ENCODE results near the gene MED25.

MED25 gene

DNA sequence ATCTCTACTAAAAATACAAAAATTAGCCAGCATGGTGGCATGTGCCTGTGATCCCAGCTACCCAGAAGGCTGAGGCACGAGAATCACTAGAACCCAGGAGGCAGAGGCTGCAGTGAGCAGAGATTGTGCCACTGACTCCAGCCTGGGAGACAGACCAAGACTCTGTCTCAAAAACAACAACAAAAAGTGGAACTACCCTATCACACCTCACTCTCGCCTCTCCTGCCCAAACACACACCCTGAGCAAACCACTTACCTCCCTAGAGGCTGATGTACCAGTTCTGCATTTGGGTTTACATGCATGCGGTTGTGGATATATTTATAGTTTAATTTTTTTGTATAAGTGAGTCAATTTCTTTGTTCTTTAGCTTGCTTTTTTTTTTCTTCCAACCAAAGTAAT is 25.2 kb downstream of the MED25 start:
- Histone ChIP-seq H3K4me1 (ENCODE audit: insufficient read depth, poor library complexity, severe bottlenecking) (peaks cover 5% of the 10 kb centered on the region), H3K9me3 (ENCODE audit: severe bottlenecking) (no peaks in the 10 kb centered on the region), H3K4me3 (ENCODE audit: severe bottlenecking) (no peak overlapping the region), H3K27me3 (ENCODE audit: insufficient read depth, poor library complexity, severe bottlenecking) (no peaks in the 10 kb centered on the region), H3K27ac (ENCODE audit: poor library complexity, severe bottlenecking) (no peak overlapping the region), H3K36me3 (ENCODE audit: low read depth) (peaks cover 21% of the 10 kb centered on the region; the same call in 1 of the 2 replicates)
- TF ChIP-seq, protein P1, sequence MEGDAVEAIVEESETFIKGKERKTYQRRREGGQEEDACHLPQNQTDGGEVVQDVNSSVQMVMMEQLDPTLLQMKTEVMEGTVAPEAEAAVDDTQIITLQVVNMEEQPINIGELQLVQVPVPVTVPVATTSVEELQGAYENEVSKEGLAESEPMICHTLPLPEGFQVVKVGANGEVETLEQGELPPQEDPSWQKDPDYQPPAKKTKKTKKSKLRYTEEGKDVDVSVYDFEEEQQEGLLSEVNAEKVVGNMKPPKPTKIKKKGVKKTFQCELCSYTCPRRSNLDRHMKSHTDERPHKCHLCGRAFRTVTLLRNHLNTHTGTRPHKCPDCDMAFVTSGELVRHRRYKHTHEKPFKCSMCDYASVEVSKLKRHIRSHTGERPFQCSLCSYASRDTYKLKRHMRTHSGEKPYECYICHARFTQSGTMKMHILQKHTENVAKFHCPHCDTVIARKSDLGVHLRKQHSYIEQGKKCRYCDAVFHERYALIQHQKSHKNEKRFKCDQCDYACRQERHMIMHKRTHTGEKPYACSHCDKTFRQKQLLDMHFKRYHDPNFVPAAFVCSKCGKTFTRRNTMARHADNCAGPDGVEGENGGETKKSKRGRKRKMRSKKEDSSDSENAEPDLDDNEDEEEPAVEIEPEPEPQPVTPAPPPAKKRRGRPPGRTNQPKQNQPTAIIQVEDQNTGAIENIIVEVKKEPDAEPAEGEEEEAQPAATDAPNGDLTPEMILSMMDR (IDR thresholded peaks at IDR 0.05; ENCODE audit: poor library complexity, severe bottlenecking), result no peak
- ATAC-seq (ENCODE audit: low read depth), result no peak
- DNase-seq (ENCODE audit: low spot score), result no peak

DNA sequence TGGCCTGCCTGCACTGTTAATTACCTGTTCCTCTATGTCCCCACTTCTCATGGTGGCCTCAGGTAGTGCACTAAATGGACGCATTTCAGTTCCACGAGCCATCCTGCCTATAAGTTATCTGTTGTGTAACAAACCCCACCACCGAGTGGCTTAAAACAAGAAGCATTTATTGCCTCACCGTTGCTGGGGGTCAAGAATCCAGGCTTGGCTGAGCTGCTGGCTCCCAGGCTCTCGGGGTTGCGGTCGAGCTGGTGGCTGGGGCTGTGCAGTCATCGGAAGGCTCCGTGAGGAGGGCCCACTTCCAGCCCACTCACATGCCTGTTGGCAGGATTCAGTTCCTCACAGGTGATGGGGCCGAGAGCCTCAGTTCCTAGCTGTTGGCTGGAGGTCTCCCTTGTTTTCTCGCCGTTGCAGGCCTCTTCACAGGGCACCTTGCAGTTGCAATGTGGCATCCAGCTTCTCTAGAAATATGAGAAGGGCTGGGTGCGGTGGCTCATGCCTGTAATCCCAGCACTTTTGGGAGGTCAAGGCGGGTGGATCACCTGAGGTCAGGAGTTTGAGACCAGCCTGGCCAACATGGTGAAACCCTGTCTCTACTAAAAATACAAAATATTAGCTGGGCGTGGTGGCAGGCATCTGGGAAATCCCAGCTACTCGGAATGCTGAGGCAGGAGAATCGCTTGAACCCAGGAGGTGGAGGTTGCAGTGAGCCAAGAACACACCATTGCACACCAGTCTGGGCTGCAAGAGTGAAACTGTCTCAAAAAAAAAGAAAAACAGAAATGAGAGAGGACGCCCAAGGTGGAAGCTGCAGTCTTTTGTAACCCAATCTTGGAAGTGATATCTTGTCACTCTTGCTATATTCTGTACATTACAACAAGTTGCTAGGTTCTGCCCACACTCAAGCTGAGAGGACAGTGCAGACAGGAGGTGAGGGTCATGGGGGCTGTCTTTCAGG is 26.3 kb downstream of the MED25 start:
- no peak for ATAC-seq (ENCODE audit: low read depth)
- Histone ChIP-seq H3K27ac (ENCODE audit: poor library complexity, severe bottlenecking) (no peak overlapping the region), H3K9me3 (ENCODE audit: severe bottlenecking) (no peaks in the 10 kb centered on the region), H3K36me3 (ENCODE audit: low read depth) (peaks cover 12% of the 10 kb centered on the region; the same call in 1 of the 2 replicates), H3K4me3 (ENCODE audit: severe bottlenecking) (no peak overlapping the region), H3K27me3 (ENCODE audit: insufficient read depth, poor library complexity, severe bottlenecking) (no peaks in the 10 kb centered on the region), H3K4me1 (ENCODE audit: insufficient read depth, poor library complexity, severe bottlenecking) (peaks cover 12% of the 10 kb centered on the region)
- no peak for DNase-seq (ENCODE audit: low spot score)
- TF ChIP-seq, protein P1 (IDR thresholded peaks at IDR 0.05; ENCODE audit: poor library complexity, severe bottlenecking), result no peak

DNA sequence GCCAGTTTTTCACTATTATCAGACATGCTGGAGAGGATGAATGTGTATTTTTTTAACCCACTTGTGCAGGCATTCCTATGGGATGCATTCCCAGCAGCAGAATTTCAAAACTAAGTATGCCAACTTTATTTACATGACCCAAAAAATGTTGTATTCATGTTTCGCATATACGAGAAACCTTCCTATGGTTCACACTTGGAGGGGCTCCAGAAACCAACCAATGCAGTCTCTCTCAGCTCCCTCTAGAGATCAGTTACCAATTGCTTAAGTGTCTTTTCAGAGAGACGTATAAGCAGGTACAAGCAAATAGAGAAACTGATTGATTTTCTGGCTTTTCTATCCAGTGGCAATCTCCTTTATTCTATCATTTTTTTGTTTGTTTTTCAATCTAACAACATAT is 27.3 kb downstream of the MED25 start:
- Histone ChIP-seq H3K27ac (ENCODE audit: poor library complexity, severe bottlenecking) (no peak overlapping the region), H3K4me1 (ENCODE audit: insufficient read depth, poor library complexity, severe bottlenecking) (peaks cover 12% of the 10 kb centered on the region), H3K27me3 (ENCODE audit: insufficient read depth, poor library complexity, severe bottlenecking) (no peaks in the 10 kb centered on the region), H3K4me3 (ENCODE audit: severe bottlenecking) (no peak overlapping the region), H3K9me3 (ENCODE audit: severe bottlenecking) (no peaks in the 10 kb centered on the region), H3K36me3 (ENCODE audit: low read depth) (peaks cover 3% of the 10 kb centered on the region; the same call in 1 of the 2 replicates)
- TF ChIP-seq, protein P1 (IDR thresholded peaks at IDR 0.05; ENCODE audit: poor library complexity, severe bottlenecking), result no peak
- ATAC-seq (ENCODE audit: low read depth), result no peak
- DNase-seq (ENCODE audit: low spot score), result no peak

DNA sequence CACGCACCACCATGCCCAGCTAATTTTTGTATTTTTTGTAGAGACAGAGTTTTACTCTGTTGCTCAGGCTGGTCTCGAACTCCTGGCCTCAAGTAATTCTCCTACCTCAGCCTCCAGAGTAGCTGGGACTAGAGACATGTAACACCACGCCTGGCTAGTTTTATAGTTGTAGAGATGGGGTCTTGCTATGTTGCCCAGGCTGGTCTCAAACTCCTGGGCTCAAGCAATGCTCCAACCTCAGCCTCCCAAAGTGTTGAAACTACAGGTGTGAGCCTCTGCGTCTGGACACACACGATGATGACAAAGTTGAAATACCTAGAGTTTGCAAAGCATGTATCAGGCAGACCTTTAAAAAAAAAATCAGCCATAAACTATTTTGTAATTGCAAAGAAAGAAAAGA is 28.3 kb downstream of the MED25 start:
- ATAC-seq (ENCODE audit: low read depth) (no peak), DNase-seq (ENCODE audit: low spot score) (no peak)
- Histone ChIP-seq H3K27ac (ENCODE audit: poor library complexity, severe bottlenecking) (no peak overlapping the region), H3K9me3 (ENCODE audit: severe bottlenecking) (no peaks in the 10 kb centered on the region), H3K27me3 (ENCODE audit: insufficient read depth, poor library complexity, severe bottlenecking) (no peaks in the 10 kb centered on the region), H3K36me3 (ENCODE audit: low read depth) (no peaks in the 10 kb centered on the region), H3K4me1 (ENCODE audit: insufficient read depth, poor library complexity, severe bottlenecking) (peaks cover 12% of the 10 kb centered on the region), H3K4me3 (ENCODE audit: severe bottlenecking) (no peak overlapping the region)
- TF ChIP-seq, protein P1 (IDR thresholded peaks at IDR 0.05; ENCODE audit: poor library complexity, severe bottlenecking), result no peak
